Measurements from ENCODE around the gene CDKN2B.
"Not testable (repeated sequence)": the region's sequence is repeated elsewhere in the genome, so short reads cannot be mapped to it uniquely, and the experiment has no call there.

The CDKN2B gene

DNA sequence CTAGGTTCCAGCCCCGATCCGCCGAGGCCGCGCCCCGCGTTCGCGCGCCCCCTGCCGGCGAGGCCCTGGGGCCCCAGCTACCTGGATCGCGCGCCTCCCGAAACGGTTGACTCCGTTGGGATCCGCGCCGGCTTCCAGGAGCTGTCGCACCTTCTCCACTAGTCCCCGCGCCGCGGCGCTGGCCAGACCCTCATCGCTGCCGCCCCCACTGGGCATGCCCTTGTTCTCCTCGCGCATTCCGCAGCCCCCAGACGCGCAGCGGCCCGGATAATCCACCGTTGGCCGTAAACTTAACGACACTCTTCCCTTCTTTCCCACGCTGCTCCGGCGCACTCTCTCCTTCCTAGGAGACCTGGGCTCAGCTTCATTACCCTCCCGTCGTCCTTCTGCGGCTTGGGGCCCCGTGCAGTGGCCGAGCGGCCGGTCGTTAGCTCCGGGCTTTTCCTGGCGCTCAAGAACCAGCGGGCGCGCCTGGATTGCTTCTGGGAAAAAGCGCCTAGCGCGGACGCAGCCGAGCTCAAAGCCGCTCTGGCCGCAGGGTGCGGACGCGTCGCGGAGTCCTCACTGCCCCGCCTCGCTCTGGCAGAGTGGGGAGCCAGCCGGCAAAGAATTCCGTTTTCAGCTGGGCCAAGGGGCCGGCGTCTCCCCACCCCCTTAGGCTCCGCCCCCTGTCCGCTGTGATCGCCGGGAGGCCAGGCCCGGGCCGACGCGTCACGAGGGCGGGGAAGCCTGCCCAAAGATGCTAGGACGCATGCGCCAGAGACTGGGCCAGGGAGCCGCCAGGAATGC is at the start of gene CDKN2B:
Gene CDKN2B (minus strand): TSS at position 589 of the 789 bp plus-strand sequence. CDS start 352 bp downstream, at position 237.
- FAIRE-seq, result no peak

DNA sequence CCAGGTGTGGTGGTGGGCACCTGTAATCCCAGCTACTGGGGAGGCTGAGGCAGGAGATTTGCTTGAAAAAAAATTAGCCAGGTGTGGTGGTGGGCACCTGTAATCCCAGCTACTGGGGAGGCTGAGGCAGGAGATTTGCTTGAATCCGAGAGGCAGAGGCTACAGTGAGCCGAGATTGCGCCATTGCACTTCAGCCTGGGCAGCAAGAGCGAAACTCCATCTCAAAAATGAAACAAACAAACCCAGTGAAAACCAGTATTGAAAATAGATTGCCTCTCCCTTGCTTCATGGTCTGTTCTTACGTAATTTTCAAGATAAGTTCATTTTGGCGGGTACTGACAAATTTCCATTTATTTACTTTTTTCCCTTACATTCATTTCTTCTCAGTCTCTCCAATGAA is 48.9 kb upstream of the CDKN2B start:
- not testable (repeated sequence) for FAIRE-seq; DNase-seq (ENCODE audit: low spot score)

More for the DNA sequence above, at the start of gene CDKN2B:
- DNase-seq (ENCODE audit: low spot score), result peak; percentile 12

- DNase-seq (ENCODE audit: low spot score) (no peak), FAIRE-seq (no peak)
Observed at GRCh38 chr9:22056402-22056801, 47.3 kb upstream of the CDKN2B start.

DNA sequence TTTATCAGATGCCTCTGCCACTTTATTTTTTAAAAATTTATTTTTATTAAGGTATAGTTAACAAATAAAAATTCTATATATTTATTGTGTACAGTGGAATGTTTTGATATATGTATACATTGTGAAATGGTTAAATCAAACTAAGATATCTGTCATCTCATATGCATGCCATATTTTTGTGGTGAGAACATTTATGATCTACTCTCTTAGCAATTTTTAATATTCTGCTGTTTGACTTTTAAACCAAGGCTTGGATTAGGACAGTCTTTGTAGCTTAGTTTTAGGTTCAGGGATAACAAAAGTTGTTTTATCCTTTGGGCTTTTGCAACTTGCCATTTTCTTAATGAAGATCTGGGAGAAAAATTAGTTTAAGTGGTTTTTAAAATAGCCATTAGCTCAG is 46.0 kb upstream of the CDKN2B start:
- FAIRE-seq, result no peak
- DNase-seq (ENCODE audit: low spot score), result no peak

- no peak for FAIRE-seq
- no peak for DNase-seq (ENCODE audit: low spot score)
Observed at GRCh38 chr9:22054529-22054928, 45.4 kb upstream of the CDKN2B start.

- FAIRE-seq (no peak), DNase-seq (ENCODE audit: low spot score) (no peak)
Observed at GRCh38 chr9:22054076-22054475, 45.0 kb upstream of the CDKN2B start.

DNA sequence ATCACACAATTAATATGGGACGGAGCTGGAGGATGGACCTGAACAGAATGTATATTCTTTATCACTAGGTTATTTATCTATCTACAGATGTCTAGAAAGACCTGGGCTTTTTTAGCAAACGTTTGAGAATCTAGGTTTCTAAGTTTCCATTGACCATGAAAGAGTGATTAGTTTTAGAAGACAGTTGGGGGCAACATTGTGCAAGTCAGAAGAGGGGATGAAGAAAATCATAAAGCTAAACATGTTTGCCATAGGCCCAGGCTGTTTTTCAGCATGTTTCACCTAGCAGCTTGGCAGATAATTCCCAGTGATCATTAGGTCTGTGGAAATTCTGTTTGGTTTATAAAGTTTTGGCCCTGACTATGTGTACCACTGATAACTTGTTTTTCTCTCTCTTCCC is 44.1 kb upstream of the CDKN2B start:
- FAIRE-seq (no peak), DNase-seq (ENCODE audit: low spot score) (no peak)

GRCh38 chr9:22052376-22052945 is 43.4 kb upstream of the CDKN2B start:
- FAIRE-seq (no peak), DNase-seq (ENCODE audit: low spot score) (peak; percentile 68)

- FAIRE-seq (no peak), DNase-seq (ENCODE audit: low spot score) (no peak)
Observed at GRCh38 chr9:22050924-22051323, 41.8 kb upstream of the CDKN2B start.

DNA sequence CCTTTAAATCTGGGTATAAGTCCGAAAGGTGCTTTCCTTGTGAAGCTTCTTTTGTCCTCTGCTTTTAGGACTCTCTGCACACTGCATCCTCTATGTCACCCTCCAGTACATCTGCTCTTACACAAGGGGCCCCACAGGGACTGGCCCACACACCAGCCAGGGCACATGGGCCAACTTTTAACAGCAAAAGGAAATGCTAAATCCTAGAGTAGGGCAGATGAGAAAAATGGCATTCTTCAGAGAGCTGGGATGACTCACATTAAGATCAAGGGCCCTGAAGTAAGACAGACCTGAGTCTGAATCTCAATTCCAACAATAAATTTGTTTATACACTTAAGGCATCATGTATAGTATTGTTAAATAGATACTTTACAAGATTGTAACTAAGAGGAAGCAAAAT is 40.3 kb upstream of the CDKN2B start:
- no peak for FAIRE-seq

GRCh38 chr9:22047596-22047995 is 38.5 kb upstream of the CDKN2B start:
- no peak for DNase-seq (ENCODE audit: low spot score)
- FAIRE-seq, result no peak

More for the DNA sequence above, 40.3 kb upstream of the CDKN2B start:
- DNase-seq (ENCODE audit: low spot score), result no peak

- FAIRE-seq, result no peak
- no peak for DNase-seq (ENCODE audit: low spot score)
Observed at GRCh38 chr9:22046243-22046885, 37.3 kb upstream of the CDKN2B start.

- DNase-seq (ENCODE audit: low spot score) (no peak), FAIRE-seq (no peak)
Observed at GRCh38 chr9:22045423-22045822, 36.3 kb upstream of the CDKN2B start.

DNA sequence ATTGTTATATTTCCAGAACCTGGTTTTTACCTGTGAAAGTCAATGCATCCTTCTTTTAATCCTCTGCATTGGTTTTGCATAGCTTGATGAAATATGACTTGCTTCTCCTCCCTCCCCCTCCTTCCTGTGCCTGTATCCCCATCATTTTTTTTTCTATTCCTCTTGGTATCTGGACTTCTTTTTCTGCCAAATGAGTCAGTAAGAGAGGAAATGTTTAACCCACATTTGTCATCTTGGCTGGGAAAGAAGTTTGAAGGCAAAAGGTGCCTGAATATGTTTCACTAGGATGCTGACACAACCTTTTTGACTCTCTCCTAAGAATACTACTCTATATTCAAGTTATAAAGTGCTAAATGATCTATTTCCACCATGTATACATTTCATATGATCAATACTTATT is 35.5 kb upstream of the CDKN2B start:
- DNase-seq (ENCODE audit: low spot score) (peak; percentile 26), FAIRE-seq (no peak)

DNA sequence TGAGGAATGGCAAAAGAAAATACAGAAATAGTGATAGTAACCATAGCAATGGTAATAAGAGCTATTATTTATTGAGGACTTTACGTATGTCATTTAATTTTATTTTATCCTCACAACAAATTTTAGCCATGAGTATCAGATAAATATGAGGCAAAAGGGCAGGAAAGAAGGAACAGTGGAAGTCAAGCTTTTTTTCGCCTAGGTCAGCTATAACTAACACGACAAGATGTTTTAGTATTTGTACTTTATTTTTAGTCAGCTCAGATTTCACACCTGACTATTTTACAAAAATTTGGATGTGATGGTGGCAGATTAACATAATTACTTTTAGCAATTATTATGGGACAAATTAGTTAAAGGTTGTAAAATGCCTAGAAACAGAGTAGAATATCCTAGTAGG is 34.8 kb upstream of the CDKN2B start:
- no peak for DNase-seq (ENCODE audit: low spot score)
- no peak for FAIRE-seq

DNA sequence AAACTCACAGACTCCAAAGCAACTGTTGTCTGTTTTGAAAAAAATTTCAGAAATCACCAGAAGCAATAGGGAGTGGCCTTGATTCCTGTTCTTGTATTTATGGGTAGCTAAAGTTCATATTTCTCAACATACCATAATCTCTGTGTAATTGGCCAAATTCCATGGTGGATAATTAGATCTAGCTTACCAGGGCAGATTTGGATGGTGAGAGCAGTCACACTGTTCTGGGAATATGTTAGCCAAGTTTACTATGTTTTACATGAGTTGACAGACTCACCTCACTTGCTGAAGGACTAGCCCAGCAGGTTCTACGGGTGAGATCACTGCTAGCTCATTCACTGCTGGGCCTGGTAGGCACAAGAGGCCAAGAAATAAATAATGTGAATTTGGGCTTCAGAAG is 32.7 kb upstream of the CDKN2B start:
- FAIRE-seq (no peak), DNase-seq (ENCODE audit: low spot score) (no peak)

DNA sequence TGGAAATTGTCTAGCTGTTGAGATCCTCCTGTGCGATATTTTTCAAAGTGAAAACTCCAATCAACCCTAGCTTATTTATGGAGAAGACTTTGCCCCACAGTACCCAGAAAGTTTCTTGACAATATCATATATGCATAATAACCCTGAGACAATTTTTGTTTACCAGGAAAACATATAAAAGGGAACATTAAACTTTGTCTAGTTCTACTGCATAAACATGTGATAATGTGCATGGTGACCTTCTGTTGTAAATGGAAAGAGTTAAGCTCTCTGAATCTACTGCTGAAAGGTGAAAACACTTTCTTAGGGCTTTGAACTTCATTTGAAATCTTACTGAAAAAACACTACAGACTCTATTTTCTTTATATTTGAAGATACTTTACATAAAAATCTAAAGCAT is 32.2 kb upstream of the CDKN2B start:
- DNase-seq (ENCODE audit: low spot score) (no peak), FAIRE-seq (no peak)

GRCh38 chr9:22040760-22041159 is 31.7 kb upstream of the CDKN2B start:
- no peak for FAIRE-seq

DNA sequence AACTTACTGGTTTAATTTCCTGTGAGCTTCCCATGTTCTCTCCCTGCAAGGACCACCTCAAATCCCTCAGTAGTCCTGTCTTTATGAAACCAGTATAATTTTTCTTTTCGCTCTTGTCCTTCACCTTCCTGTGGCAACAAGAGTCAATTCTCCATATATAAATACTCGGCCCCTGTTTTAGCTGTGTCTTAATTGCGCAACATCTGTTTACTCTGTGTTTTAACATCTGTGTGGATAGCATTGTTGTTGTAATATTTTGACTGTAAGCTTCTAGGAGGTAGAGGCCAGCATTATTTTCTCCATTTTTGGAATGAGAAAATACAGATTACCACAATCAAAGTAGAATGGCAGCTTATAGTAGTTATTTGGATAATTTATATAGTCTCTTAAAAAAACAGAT is 30.2 kb upstream of the CDKN2B start:
- FAIRE-seq, result no peak
- DNase-seq (ENCODE audit: low spot score), result no peak

More at GRCh38 chr9:22040760-22041159, 31.7 kb upstream of the CDKN2B start:
- no peak for DNase-seq (ENCODE audit: low spot score)

GRCh38 chr9:22037954-22038690 is 29.0 kb upstream of the CDKN2B start:
- DNase-seq (ENCODE audit: low spot score), result peak; percentile 17
- no peak for FAIRE-seq

DNA sequence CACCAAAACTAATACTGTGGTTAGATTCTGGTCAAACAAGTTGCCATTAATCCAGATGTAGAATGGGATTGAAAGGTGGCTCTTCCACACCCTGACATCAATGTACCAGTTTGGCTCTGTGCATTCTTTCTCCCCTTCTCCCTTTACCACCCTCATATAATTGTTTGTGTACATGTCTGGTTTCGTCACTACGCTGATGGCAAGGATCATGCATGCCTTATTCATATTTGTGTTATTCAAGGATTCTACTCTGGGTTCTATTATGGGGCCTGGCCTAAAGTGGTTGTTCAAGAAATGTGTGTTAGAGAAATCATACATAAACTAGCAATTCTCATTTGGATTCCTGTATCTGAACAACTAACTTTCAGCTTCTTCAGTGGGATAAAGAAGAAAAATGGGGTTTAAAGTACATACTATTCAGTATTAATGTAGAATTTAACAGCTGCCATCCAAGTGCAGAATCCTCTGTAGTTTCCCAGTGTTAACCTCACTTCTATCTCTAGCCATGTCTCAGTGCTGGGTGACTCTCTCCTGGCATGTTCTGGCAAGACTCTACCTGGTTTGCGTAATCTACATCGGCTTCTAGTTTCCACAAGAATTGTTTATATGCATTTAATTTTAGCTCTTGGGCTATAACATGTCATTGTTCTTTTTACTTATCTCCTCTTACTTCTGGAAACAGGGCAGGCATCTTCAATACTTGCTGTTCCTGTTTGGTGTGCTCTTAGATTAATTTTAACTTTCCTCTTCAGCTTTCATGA is 27.9 kb upstream of the CDKN2B start:
- DNase-seq (ENCODE audit: low spot score), result no peak
- FAIRE-seq, result no peak
